ENCODE results near the gene ZNF837.
A peak's percentile ranks its signal among the peaks of the same experiment; 100 is the strongest.

Gene ZNF837

GRCh38 chr19:58380662-58381459 is at the start of gene ZNF837:
Gene ZNF837 (minus strand): TSS chr19:58381030. CDS start chr19:58369332, 11,698 bp downstream.
- Histone ChIP-seq H3K79me2 (ENCODE audit: low read length) (peaks cover 26% of the 10 kb centered on the region), H3K27ac (ENCODE audit: low read length) (peak within 1 kb of the TSS; percentile 76), H3K9me3 (ENCODE audit: insufficient read depth, low read length) (no peaks in the 10 kb centered on the region), H3K27me3 (ENCODE audit: low read depth, low read length) (no peaks in the 10 kb centered on the region), H3K4me1 (ENCODE audit: low read length) (peaks cover 26% of the 10 kb centered on the region), H2AFZ (ENCODE audit: low read depth, low read length) (peak within 1 kb of the TSS; percentile 49), H3K9ac (ENCODE audit: low read length) (peak within 1 kb of the TSS; percentile 84), H4K20me1 (ENCODE audit: insufficient read depth, low read length) (no peaks in the 10 kb centered on the region), H3K4me2 (ENCODE audit: low read length) (peak within 1 kb of the TSS; percentile 97), H3K36me3 (replicated peaks; ENCODE audit: low read depth, low read length) (no peaks in the 10 kb centered on the region), H3K4me3 (ENCODE audit: low read length) (peak within 1 kb of the TSS; percentile 84)
- TF ChIP-seq EZH2phosphoT487 (IDR thresholded peaks at IDR 0.05; ENCODE audit: low read depth) = no peak
- TF ChIP-seq, protein P1, sequence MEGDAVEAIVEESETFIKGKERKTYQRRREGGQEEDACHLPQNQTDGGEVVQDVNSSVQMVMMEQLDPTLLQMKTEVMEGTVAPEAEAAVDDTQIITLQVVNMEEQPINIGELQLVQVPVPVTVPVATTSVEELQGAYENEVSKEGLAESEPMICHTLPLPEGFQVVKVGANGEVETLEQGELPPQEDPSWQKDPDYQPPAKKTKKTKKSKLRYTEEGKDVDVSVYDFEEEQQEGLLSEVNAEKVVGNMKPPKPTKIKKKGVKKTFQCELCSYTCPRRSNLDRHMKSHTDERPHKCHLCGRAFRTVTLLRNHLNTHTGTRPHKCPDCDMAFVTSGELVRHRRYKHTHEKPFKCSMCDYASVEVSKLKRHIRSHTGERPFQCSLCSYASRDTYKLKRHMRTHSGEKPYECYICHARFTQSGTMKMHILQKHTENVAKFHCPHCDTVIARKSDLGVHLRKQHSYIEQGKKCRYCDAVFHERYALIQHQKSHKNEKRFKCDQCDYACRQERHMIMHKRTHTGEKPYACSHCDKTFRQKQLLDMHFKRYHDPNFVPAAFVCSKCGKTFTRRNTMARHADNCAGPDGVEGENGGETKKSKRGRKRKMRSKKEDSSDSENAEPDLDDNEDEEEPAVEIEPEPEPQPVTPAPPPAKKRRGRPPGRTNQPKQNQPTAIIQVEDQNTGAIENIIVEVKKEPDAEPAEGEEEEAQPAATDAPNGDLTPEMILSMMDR (IDR thresholded peaks at IDR 0.05; ENCODE audit: low read depth, low read length) = 0 out of 2 replicates have a peak, but pooled peaks have one; percentile 3

DNA sequence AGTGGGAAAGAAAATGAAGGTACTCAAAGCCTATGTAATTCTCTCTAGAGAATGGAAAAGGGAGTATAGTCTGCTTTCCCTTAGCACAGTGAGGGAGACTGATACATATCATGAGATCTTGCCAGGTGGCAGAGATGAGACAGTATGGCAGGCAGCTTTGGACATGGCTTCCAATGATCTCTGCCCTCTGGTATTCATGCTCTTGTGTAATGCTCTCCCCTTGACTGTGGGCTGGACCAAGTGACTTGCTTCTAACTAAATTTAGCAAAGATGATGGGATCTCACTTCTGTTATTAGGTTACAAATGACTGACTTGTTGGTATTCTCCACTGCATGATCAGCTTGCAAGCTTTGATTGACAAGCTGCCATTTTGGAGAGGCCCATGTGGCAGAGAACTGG is 48.9 kb upstream of the ZNF837 start:
- H3K79me2 ChIP-seq (ENCODE audit: low read length) = no peaks in the 10 kb centered on the region
- no peak overlapping the region for H3K4me3 ChIP-seq (ENCODE audit: low read length)
- H3K27ac ChIP-seq (ENCODE audit: low read length) = no peak overlapping the region
- H3K4me2 ChIP-seq (ENCODE audit: low read length) = no peak overlapping the region
- H3K9me3 ChIP-seq (ENCODE audit: insufficient read depth, low read length) = no peaks in the 10 kb centered on the region
- no peaks in the 10 kb centered on the region for H3K4me1 ChIP-seq (ENCODE audit: low read length)
- H3K36me3 ChIP-seq (replicated peaks; ENCODE audit: low read depth, low read length) = peaks cover 20% of the 10 kb centered on the region
- no peak overlapping the region for H3K9ac ChIP-seq (ENCODE audit: low read length)
- TF ChIP-seq, protein P1 (IDR thresholded peaks at IDR 0.05; ENCODE audit: low read depth, low read length) = no peak
- TF ChIP-seq EZH2phosphoT487 (IDR thresholded peaks at IDR 0.05; ENCODE audit: low read depth) = no peak
- H4K20me1 ChIP-seq (ENCODE audit: insufficient read depth, low read length) = no peaks in the 10 kb centered on the region
- no peak overlapping the region for H2AFZ ChIP-seq (ENCODE audit: low read depth, low read length)
- H3K27me3 ChIP-seq (ENCODE audit: low read depth, low read length) = no peaks in the 10 kb centered on the region

- Histone ChIP-seq H3K27ac (ENCODE audit: low read length) (no peak overlapping the region), H2AFZ (ENCODE audit: low read depth, low read length) (no peak overlapping the region), H3K9me3 (ENCODE audit: insufficient read depth, low read length) (no peaks in the 10 kb centered on the region), H3K27me3 (ENCODE audit: low read depth, low read length) (no peaks in the 10 kb centered on the region), H3K4me1 (ENCODE audit: low read length) (no peaks in the 10 kb centered on the region), H3K4me2 (ENCODE audit: low read length) (no peak overlapping the region), H4K20me1 (ENCODE audit: insufficient read depth, low read length) (no peaks in the 10 kb centered on the region), H3K36me3 (replicated peaks; ENCODE audit: low read depth, low read length) (peaks cover 11% of the 10 kb centered on the region), H3K79me2 (ENCODE audit: low read length) (no peaks in the 10 kb centered on the region), H3K9ac (ENCODE audit: low read length) (no peak overlapping the region), H3K4me3 (ENCODE audit: low read length) (no peak overlapping the region)
- TF ChIP-seq EZH2phosphoT487 (IDR thresholded peaks at IDR 0.05; ENCODE audit: low read depth) = no peak
- TF ChIP-seq, protein P1 (IDR thresholded peaks at IDR 0.05; ENCODE audit: low read depth, low read length) = no peak
Observed at GRCh38 chr19:58428617-58429016, 47.8 kb upstream of the ZNF837 start.

DNA sequence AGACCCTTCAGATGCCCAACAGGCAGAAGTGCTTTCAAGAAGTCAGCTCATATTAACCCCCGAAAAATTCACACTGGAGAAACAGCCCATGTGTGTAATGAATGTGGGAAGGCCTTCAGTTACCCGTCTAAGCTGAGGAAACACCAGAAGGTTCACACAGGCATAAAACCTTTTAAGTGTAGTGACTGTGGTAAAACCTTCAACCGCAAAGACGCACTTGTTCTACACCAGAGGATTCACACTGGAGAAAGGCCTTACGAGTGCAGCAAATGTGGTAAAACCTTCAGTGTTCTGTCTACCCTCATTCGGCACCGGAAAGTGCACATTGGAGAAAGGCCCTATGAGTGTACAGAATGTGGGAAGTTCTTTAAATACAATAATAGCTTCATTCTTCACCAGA is 36.2 kb upstream of the ZNF837 start:
- TF ChIP-seq, protein P1 (IDR thresholded peaks at IDR 0.05; ENCODE audit: low read depth, low read length) = no peak
- TF ChIP-seq EZH2phosphoT487 (IDR thresholded peaks at IDR 0.05; ENCODE audit: low read depth) = no peak
- H3K36me3 ChIP-seq (replicated peaks; ENCODE audit: low read depth, low read length) = peaks cover 44% of the 10 kb centered on the region

More for the DNA sequence above, 36.2 kb upstream of the ZNF837 start:
- no peaks in the 10 kb centered on the region for H3K27me3 ChIP-seq (ENCODE audit: low read depth, low read length)
- H3K79me2 ChIP-seq (ENCODE audit: low read length) = 0 out of 2 replicates have a peak, but pooled peaks cover 4% of the 10 kb centered on the region
- H3K9me3 ChIP-seq (ENCODE audit: insufficient read depth, low read length) = no peaks in the 10 kb centered on the region
- no peak overlapping the region for H3K9ac ChIP-seq (ENCODE audit: low read length)
- H2AFZ ChIP-seq (ENCODE audit: low read depth, low read length) = no peak overlapping the region
- no peak overlapping the region for H3K4me3 ChIP-seq (ENCODE audit: low read length)
- H3K4me1 ChIP-seq (ENCODE audit: low read length) = no peaks in the 10 kb centered on the region
- no peaks in the 10 kb centered on the region for H4K20me1 ChIP-seq (ENCODE audit: insufficient read depth, low read length)
- H3K27ac ChIP-seq (ENCODE audit: low read length) = no peak overlapping the region
- H3K4me2 ChIP-seq (ENCODE audit: low read length) = no peak overlapping the region
